GM21390 (cell line): Measurements from ENCODE around the gene TMPRSS2.

Experiments
- ATAC-seq: cut with Tn5 transposase; IDR thresholded peaks from one replicate; pipeline ENCODE4 v1.9.1; 2021; ENCODE audit not compliant: unreplicated experiment

TMPRSS2 gene

DNA sequence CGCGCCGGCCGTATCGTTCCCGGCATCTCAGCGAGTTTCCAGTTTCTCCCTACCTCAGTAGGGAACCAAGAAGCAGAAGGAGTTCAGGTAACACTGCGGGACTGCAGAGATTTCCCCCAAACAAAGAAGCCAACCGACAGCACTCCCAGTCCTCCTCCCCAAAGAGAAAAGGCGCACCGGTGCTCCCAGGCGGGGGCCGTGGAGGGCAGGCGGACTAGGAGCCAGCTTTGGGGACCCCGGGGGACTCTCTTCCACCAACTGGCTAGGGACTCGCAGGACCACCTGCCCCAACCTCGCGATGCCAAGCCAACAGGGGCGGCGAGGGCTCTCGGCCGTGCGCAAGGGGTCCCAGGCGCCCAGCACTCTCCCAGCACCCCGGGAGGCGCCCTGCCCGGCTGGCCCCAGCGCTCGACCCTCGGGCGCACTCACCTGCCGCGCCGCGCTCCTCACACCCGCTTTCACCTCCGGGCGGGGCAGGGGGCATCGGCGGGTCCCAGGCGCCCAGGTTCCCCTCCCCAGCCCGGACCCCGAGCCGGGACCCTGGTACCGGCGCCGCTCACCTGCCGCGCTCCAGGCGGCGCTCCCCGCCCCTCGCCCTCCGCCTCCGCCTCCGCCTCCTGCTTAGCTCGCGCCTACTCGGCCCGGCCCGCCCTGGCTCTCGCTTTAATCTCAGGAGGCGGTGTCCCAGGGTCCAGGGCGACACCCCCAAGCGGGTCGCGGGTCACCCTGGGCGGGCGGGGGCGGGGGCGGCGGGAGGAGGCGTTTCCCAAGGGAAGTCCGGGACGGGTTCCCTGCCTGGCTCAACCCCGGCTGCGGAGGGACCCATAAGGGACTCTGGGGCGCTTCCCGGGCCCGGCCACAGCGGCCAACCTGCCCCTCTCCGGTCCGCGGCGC, at the start of gene TMPRSS2:
TSS of gene TMPRSS2 (minus strand) at position 638 of the 894 bp plus-strand sequence. CDS start 10,025 bp downstream, outside the sequence.
- no peak for ATAC-seq

DNA sequence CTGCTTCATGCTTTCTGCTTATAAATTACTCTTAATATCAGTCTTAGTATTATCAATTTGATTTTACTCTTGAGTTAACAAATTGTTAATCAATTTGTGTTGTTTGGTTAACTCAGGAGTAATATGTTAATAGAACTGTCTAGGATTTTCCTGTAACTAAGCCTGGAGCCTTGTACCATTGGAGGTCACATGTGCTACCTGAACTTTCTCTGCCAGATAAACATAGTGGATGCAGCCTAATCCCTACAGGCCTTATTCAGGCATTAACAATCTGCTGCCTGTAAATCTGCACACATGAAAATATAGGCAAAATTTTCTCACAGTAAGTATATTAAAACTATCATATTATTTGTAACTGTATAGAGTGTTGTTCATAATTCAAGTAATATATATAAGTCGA, 47.1 kb upstream of the TMPRSS2 start:
- no peak for ATAC-seq

DNA sequence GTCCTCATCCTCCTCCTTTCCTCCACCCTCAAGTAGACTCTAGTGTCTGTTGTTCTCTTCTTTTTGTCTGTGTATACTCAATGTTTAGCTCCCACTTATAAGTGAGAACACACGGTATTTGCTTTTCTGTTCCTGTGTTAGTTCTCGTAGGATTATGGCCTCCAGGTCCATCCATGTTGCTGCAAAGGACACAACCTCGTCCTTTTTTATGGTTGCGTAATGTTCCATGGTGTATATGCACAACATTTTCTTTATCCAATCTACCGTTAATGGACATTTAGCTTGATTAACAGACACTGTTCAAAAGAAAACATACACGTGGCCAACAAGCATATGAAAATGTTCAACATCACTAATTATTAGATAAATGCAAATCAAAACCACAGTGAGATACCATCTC, 44.3 kb upstream of the TMPRSS2 start:
- no peak for ATAC-seq

DNA sequence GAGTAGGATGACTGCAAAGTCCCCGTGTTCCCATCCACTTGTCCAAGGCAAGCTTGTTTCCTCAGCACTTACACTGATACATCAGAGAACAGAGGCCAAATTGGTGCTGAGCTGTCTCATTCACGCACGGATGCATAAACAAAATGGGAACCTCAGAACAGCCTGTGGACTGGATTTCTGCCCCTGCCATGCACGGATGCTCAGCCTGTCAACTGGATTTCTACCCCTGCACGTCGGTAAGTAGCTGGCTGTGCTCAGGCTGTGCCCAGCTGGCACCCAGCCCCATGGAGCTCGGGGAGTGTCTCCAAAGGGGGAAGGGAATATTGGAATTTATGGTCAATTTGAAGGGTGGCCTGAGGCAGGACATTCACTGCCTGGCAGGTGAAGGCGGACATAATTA, 40.8 kb upstream of the TMPRSS2 start:
- ATAC-seq = no peak

DNA sequence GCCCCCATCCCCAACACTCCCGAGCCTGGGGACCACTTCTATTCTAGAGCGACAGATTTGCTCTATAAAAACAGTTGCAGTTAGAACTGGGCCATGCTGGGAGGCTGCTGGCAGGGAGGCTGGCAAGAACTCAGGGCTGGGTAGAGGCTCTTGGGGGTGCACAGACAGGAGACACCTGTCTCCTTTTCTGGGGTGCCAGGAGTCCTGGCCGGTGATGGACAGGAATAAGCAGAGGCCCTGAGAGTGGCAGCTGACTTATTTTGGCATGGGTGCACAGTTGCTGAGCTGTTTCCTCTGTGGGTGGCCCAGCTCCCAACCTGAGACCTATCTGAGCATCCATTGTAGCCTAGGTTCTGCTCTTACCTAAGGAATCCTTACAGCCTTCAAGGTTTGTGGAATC, 39.2 kb upstream of the TMPRSS2 start:
- no peak for ATAC-seq

DNA sequence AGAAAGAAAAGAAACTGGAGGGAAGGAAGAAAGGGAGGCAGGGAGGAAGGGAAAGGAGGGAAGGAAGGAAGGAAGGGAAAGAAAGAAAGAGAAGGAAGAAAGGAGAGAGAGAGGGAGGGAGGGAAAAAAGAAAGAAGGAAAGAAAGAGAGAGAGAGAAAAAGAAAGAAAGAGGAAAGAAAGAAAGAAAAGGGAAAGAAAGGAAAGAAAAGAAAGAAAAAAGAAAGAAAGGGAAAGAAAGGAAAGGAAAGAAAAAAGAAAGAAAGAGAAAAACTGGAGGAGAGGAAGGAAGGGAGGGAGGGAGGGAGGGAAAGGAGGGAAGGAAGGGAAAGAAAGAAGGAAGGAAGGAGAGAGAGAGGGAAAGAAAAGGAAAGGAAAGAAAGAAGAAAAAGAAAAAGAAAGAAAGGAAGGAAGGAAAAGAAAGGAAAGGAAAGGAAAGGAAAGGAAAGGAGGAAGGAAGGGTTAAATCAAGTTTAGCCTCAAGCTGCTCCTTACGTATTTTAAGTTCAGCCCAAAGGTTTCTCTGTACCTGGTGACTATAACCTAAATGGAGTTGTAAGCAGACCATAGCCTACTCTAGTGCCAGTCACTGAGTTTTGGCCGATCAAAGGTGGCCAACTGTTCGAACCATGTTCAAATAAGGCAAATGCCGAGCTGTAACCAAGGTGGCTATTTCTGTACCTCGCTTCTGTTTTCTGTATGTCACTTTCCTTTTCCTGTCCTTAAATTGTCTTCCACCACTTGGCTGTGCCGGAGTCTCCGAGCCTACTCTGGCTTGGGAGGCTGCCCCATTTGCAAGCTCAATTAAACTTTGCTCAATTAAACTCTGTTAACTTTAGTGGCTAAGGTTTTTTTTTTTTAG, 37.8 kb upstream of the TMPRSS2 start:
- ATAC-seq = no peak

DNA sequence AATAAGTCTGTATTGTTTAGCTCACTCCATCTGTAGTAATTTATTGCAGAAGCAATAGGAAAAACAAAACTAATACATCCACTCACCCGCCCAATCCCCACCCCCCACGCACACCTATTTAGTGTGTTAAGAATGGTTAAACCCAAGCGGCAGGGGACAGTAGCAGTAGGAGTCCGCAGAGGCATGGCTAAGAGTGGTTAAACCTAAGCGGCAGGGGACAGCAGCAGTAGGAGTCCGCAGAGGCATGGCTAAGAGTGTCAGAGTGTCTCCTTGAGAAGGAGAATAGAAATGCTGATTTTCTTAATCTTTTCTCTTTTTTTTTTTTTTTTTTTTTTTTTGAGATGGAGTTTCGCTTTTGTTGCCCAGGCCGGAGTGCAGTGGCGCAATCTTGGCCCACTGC, 34.8 kb upstream of the TMPRSS2 start:
- ATAC-seq = no peak

DNA sequence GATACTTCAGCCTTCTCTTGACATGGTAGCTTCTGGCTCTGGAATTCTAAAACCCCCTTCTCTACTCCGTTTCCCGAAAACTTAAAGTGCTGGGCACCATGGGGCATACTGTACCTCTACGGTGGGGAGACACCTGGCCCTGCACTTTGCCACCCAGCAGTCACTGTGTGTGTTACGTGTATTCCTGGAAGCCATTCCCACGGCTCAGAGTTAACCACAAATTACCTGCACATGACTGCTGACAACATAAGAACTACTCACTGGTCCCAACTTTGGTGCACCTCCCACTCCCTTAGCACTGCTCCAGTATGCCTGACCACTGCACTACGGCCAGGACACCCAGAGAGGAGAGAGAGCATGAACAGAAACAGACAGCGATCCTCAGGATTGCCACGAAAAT, 29.4 kb upstream of the TMPRSS2 start:
- no peak for ATAC-seq

DNA sequence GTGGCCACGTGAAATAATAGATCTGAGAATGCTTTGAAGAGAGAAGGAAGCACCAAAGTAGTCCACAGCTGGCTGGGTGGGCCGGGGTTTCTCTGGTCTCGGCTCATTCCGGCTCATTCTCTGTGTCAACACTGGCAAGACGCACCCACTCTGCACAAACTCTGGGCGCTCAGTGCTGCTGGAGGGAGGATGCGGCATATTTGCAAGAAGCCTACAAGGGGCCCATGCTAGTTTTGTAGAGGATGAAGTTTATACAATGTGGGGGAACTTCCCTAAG, 28.8 kb upstream of the TMPRSS2 start:
- ATAC-seq = no peak

DNA sequence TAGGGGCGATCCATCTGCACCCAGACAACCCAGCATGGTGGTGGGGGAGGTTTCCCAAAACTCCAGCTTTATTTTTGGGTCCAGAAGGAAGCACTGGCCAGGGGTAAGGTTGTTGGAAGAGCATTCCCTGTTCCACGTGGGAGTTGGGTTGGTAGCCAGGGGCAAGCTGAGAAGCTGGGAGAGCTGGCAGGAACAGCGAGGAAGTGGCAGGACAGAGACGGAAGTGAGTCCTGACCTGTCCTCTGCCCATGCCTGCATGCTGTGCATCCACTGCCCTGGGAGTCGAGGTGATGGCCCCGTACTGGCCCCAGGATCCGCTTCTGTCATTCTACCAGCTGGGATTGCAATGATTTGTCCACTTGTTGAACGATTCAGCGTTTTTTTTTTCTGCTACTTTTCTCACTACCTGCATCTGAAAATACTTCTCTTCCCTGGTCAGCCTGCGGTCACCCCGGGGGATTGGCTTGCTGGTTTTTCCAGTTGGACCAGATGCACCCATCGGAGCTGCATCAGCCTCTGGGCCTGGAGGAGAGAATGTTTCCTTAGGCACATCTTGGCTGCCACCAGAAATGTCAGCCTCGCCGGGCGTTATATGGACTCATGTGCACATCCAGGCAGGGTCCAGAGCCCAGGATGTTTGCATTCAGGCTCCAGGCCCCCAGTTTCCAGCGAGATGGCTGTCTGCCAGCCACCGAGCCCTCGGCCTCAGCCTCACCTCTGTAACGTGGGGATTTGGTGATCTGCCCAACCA, 28.3 kb upstream of the TMPRSS2 start:
- ATAC-seq = no peak

DNA sequence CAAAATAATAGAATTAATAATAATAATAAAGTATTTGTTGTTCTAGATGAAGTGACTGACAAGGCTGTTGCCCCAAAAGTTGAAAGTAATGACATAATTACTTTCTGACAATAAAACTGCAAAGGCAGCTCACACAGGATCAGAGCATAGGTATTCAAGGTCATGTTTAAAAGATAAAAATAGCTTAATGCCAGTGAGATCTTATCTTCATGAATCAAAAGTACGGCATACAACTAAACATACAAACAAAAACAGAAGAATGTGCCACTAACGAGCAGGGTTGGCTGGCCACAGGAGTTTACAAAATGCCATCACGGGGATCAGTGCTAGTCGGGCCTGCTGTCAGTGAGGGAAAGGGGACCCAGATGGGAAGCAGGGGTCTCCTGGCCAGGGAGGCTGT, 22.4 kb upstream of the TMPRSS2 start:
- ATAC-seq = no peak

DNA sequence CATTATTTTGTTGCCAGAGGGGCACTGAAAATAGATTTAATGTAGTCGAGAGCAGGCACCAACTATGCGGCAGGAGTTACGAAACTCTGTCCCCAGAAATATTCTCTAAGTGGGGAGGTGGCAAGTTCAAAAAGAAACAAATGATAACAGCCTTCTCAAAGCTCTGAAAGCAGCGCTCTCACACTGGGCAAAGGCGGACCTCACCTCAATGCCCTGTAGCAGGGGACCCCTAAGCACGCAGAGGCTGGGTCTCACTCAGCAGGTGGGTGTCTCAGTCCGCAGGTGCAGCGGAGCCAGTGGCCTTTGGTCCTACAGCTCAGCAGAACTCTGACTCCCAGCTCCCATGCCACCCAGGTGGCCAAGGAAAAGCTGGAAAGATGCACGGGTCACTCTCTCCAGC, 21.8 kb upstream of the TMPRSS2 start:
- ATAC-seq = no peak

DNA sequence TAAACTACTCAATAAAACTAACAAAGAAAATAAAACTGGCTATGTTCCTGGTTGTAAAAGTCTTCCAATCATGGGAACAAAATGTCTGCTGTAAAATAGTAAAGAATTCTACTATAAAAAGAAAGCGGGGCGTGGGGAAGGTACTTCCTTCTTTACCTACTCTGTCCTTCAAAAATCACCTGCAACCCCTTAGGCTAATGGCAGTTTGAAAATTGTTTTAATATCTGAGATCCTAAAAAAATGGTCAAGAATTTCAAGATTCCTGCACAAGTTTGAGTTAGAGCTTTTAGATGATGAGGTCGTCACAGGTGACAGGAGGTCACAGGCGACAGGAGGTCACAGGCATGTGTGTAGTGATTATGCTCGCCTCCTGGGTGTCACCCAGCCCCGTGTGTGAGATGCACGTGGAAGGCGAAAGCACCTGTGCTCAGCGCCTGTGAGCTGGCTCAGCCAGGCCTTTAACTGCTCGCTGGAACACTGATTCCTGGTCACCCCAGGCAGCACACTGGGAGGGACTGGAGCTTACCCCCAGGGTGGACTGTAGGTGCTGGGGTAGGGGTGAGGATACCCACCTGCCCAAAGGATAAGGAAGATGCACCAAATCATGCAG, 18.6 kb upstream of the TMPRSS2 start:
- no peak for ATAC-seq

DNA sequence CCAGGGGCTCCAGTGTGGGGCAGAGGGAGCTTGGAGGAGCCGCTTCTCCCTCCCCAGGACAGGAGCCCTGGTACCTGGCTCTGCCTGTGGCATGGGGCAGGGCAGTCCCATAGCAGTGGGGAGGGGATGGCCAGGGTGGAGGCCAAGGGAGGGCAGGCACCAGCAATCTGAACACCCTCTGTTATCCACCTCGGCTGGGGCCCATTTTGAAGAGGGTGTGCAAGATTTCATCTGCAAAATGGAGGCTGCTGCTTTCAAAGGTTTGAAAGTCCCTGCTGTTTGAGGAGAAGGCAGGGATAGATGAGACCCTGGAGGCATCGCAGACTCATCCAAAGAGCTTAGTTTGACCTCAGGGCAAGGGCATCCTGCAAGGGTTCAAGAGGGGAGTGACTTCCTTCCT, 15.2 kb upstream of the TMPRSS2 start:
- ATAC-seq = no peak

DNA sequence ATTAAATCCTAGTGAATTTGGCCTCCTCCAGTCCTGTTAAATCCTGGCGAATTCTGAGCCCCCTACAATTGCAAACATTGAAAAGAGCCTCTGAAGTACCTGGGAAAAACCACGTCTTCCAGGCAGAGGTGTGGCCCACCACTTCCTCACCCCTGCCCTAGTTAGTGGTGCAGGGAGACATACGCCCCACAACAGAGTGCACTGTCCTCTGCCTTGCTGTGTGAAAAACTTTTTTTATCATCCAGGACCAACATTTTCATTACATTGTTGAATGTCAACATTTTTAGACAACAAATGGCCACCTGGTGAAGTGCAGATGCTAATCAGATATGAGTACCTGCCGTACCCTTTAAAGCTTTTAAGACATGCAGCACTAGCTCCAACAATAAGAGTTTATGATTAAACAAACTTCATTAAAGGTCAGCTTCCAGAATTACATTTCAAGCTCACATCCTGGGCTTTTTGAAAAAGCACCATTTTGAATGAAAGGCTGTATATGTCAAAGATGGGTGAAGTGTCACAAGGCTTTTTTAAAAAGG, 13.6 kb upstream of the TMPRSS2 start:
- no peak for ATAC-seq

DNA sequence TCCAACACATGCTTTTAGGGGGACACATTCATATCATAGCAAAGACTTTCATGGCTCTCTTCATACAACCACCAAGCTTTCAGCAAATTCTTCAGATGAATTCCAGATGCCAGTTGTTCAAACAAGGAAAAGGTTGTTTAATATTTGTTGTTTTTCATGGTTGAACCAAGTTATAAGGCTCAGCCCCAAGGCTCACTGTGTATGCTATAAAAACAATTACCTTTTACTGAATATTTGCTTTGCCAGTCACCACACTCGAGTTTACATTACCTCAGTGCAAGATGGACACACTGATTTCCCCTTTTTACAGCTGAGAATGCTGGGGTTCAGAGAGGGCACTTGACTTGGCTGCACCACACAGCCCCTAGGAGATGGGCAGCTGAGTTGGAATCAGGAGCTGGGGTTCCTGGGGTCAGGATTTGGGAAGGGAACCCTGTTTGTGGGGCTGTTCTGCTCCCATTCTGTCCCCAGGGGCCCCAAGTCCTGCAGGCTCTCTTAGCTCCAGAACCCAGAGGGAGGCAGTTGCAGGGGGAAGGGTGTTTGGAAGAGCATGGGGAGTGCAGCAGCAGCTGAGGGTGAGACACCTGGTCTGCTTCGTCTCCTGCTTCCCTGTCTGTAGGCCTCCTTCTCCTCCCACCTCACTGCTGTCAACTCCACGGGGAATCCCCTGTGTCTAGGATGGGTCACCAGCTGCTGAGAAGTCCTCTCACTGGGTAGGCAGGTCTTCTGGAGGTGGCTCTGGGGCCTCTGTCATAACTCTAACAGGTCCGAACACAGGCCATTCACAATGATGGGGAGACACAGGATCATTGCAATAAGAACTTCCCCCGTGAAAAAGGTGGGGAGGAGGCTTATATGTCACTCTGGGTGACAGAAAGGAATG, 12.8 kb upstream of the TMPRSS2 start:
- ATAC-seq = no peak

DNA sequence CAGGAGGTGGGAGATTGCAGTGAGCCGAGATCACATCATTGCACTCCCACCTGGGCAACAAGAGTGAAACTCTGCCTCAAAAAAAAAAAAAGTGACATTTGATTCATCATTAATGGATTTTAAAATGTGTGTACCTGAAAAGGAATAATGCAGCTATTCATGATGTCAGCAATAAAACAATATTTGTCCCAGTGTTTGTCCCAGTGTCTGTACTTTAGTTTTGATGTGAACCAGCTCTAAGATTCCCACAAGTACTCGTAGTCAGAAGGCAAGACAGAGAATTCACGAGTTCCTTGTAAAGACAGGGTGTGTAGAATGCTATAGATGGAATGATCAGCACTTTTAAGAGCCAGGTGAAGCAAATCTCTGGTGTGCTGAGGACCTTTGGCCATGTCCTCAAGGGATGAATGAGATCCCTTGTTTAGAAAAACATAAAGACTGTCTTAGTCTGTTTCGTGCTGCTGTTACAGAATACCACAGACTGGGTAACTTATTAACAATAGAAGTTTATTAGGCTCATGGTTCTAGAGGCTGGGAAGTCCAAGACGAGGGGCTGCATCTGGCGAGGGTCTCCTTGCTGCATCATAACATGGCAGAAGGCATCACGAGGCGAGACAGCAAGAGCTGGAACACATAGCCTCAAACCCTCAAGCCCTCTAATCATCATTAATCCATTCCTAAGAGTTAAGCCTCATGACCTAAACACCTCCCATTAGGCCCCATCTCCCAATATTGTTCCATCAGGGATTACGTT, 12.0 kb upstream of the TMPRSS2 start:
- no peak for ATAC-seq

DNA sequence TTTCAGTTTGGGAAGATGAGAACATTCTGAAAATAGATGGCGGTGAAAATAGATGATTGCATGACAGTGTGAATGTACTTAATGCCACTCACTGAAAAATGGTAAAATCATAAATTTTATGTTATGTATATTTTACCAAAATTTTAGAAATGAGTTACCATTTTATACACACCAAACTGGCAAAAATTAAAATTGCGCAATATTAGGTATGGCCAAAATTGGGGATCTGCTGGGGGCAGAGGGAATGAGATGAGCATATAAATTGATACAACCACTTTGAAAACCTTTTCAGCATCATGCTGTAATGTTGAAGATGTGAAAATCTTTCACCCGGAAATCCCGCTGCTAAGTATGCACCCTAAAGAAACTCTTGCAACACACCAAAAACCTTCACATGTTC, 10.8 kb upstream of the TMPRSS2 start:
- no peak for ATAC-seq

DNA sequence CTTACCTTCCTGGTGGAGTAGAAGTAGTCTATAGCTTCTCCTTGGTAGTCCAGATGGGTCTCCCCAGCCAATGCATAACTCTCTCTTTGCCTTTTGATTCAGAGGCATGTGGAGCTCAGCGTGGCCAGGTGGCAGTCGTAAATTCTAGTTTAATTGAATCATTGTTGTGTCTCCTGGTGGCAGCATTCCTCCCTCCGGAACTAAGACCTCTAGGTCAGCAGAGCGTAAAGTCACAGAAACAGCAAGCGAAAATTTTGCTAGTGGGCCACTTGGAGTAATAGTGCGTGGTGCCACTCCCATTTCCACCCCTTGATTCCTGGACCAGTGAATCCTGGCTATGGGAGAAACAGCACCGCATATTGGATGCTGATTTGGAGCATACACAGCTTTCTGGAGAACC, 3.9 kb upstream of the TMPRSS2 start:
- ATAC-seq = no peak
